GM21576 (cell line): ENCODE data around the gene ZNF771.
"Not testable (repeated sequence)": the region's sequence is repeated elsewhere in the genome, so short reads cannot be mapped to it uniquely, and the experiment has no call there.

ENCODE experiments used
- ATAC-seq: cut with Tn5 transposase; IDR thresholded peaks from one replicate; pipeline ENCODE4 v1.9.1; 2021; ENCODE audit warnings: mild to moderate bottlenecking, moderate library complexity; ENCODE audit not compliant: unreplicated experiment

ZNF771 gene

GRCh38 chr16:30458561-30459394, 51.4 kb downstream of the ZNF771 start:
- ATAC-seq, result peak; percentile 78

- no peak for ATAC-seq
Observed at GRCh38 chr16:30459456-30459855, 52.0 kb downstream of the ZNF771 start.

GRCh38 chr16:30461426-30461825, 54.0 kb downstream of the ZNF771 start:
- ATAC-seq, result not testable (repeated sequence)

GRCh38 chr16:30464078-30464477, 56.7 kb downstream of the ZNF771 start:
- no peak for ATAC-seq
